IMR-90 (cell line): Measurements from ENCODE around the gene ZFHX3. TPM values are rescaled to one million over a fixed set of nuclear protein-coding genes. Genes with fewer than 3 reads are reported as not detected.

ENCODE experiments used
- ATAC-seq: fragments of 200-7000 bp; cut with Tn5 transposase; 2 replicates; pipeline ENCODE4 v1.9.1; 2020; ENCODE audit warnings: low read depth, mild to moderate bottlenecking, moderate library complexity
- BruUV-seq: library from RNA; stranded (reverse); fragments of 400-500 nt; replicated peaks from 2 replicates; lab custom pipeline; 2021; lab: Mats Ljungman, UMichigan
- CTCF ChIA-PET: fragments of 300-600 bp; formaldehyde crosslinking; extraction: SDS; loops from one replicate; lab custom pipeline; 2021; ENCODE audit warnings: antibody characterized with exemption; lab: Yijun Ruan, JAX
- POLR2A ChIA-PET: fragments of 300-600 bp; sonication (Branson Sonifier 250); formaldehyde crosslinking; loops from one replicate; lab custom pipeline; 2022; ENCODE audit warnings: antibody characterized with exemption; ENCODE audit not compliant: unreplicated experiment; lab: Charles Lee
- DNase-seq: peaks from one replicate; pipeline ENCODE4 v3.0.0; 2013
- H2AFZ ChIP-seq: replicated peaks from 2 replicates; pipeline ENCODE3; 2013; ENCODE audit warnings: low read length, mild to moderate bottlenecking; ENCODE audit not compliant: poor library complexity
- H2AK5ac ChIP-seq: 2 replicates; pipeline ENCODE4 v1.6.1; 2013; ENCODE audit warnings: low read depth, low read length, inconsistent platforms
- H2AK9ac ChIP-seq: replicated peaks from 2 replicates; pipeline ENCODE3; 2013; ENCODE audit warnings: mild to moderate bottlenecking, low read depth, low read length, moderate library complexity; ENCODE audit not compliant: poor library complexity
- H2BK120ac ChIP-seq: 2 replicates; pipeline ENCODE4 v1.6.1; 2013; ENCODE audit warnings: low read depth, low read length, inconsistent platforms
- H2BK15ac ChIP-seq: 3 replicates; pipeline ENCODE4 v1.6.1; 2013; ENCODE audit warnings: low read depth, low read length, inconsistent platforms
- H2BK20ac ChIP-seq: 2 replicates; pipeline ENCODE4 v1.6.1; 2013; ENCODE audit warnings: low read depth, mild to moderate bottlenecking, inconsistent platforms, low read length, moderate library complexity
- H2BK5ac ChIP-seq: 2 replicates; pipeline ENCODE4 v1.6.1; 2013; ENCODE audit warnings: mild to moderate bottlenecking, low read depth, low read length, inconsistent platforms; ENCODE audit not compliant: poor library complexity, severe bottlenecking
- H3K14ac ChIP-seq: replicated peaks from 2 replicates; pipeline ENCODE4 v1.6.1; 2013; ENCODE audit warnings: low read depth, low read length, inconsistent platforms
- H3K18ac ChIP-seq: 2 replicates; pipeline ENCODE4 v1.6.1; 2013; ENCODE audit warnings: low read depth, low read length, control low read depth
- H3K23ac ChIP-seq: 2 replicates; pipeline ENCODE4 v1.6.1; 2013; ENCODE audit warnings: low read depth, low read length, inconsistent platforms
- H3K27ac ChIP-seq: 2 replicates; pipeline ENCODE4 v1.5.1; 2013; ENCODE audit warnings: mild to moderate bottlenecking, control low read depth, low read length; ENCODE audit not compliant: insufficient read depth
- H3K27me3 ChIP-seq: 2 replicates; pipeline ENCODE4 v1.6.1; 2013; ENCODE audit warnings: low read length; ENCODE audit not compliant: control insufficient read depth, insufficient read depth
- H3K36me3 ChIP-seq: 2 replicates; pipeline ENCODE4 v1.6.1; 2013; ENCODE audit warnings: low read length, mixed read lengths; ENCODE audit not compliant: control insufficient read depth, insufficient read depth
- H3K4ac ChIP-seq: 2 replicates; pipeline ENCODE4 v1.6.1; 2013; ENCODE audit warnings: low read depth, low read length, inconsistent platforms
- H3K4me1 ChIP-seq: 2 replicates; pipeline ENCODE4 v1.6.1; 2013; ENCODE audit warnings: low read length, mixed read lengths; ENCODE audit not compliant: control insufficient read depth, insufficient read depth
- H3K4me2 ChIP-seq: 2 replicates; pipeline ENCODE4 v1.6.1; 2013; ENCODE audit warnings: low read depth, mild to moderate bottlenecking, control low read depth, low read length, moderate library complexity
- H3K4me3 ChIP-seq: 2 replicates; pipeline ENCODE4 v1.5.1; 2013; ENCODE audit warnings: low read depth, mild to moderate bottlenecking, control low read depth, low read length, moderate library complexity; ENCODE audit not compliant: insufficient read depth
- H3K56ac ChIP-seq: 2 replicates; pipeline ENCODE4 v1.6.1; 2013; ENCODE audit warnings: low read length, inconsistent platforms; ENCODE audit not compliant: insufficient read depth; ENCODE audit errors: extremely low read depth
- H3K79me1 ChIP-seq, 2 experiments: 2 replicates each; pipeline ENCODE4 v1.6.1; 2013; ENCODE audit warnings: low read length in 2 of 2, inconsistent platforms in 1 of 2, low read depth in 1 of 2
- H3K9ac ChIP-seq: 2 replicates; pipeline ENCODE4 v1.6.1; 2013; ENCODE audit warnings: low read depth, low read length, control low read depth
- H3K9me1 ChIP-seq: 2 replicates; pipeline ENCODE4 v1.6.1; 2013; ENCODE audit warnings: low read length, inconsistent platforms; ENCODE audit not compliant: insufficient read depth
- H3K9me3 ChIP-seq: 2 replicates; pipeline ENCODE4 v1.6.1; 2013; ENCODE audit warnings: low read length; ENCODE audit not compliant: control insufficient read depth, insufficient read depth
- H4K20me1 ChIP-seq: 2 replicates; pipeline ENCODE4 v1.6.1; 2013; ENCODE audit warnings: low read length, inconsistent platforms; ENCODE audit not compliant: insufficient read depth
- H4K5ac ChIP-seq: 2 replicates; pipeline ENCODE4 v1.6.1; 2013; ENCODE audit warnings: mild to moderate bottlenecking, low read depth, low read length, control low read depth
- H4K8ac ChIP-seq, 2 experiments: 2 replicates each; pipeline ENCODE4 v1.6.1; 2013; ENCODE audit warnings: low read depth in 2 of 2, low read length in 2 of 2, control low read depth in 1 of 2, inconsistent platforms in 1 of 2
- H4K91ac ChIP-seq: 2 replicates; pipeline ENCODE4 v1.6.1; 2013; ENCODE audit warnings: low read depth, low read length, inconsistent platforms; ENCODE audit not compliant: insufficient read depth
- BHLHE40 ChIP-seq: fragments of 150-350 bp; IDR thresholded peaks from 2 replicates; pipeline ENCODE4 v1.6.1; 2016; ENCODE audit warnings: mild to moderate bottlenecking, low read depth, low read length
- CEBPB ChIP-seq: IDR thresholded peaks from 2 replicates; pipeline ENCODE4 v1.6.1; 2012; ENCODE audit warnings: low read depth, low read length, improper control_type of control experiment
- CHD1 ChIP-seq: IDR thresholded peaks from 2 replicates; pipeline ENCODE4 v1.6.1; 2012; ENCODE audit warnings: low read depth, low read length, improper control_type of control experiment
- FOS ChIP-seq: fragments of 150-350 bp; IDR thresholded peaks from 2 replicates; pipeline ENCODE4 v1.6.1; 2016; ENCODE audit warnings: low read depth, low read length
- MAFK ChIP-seq: IDR thresholded peaks from 2 replicates; pipeline ENCODE4 v1.6.1; 2012; ENCODE audit warnings: low read depth, low read length, improper control_type of control experiment
- MAZ ChIP-seq: IDR thresholded peaks from 2 replicates; pipeline ENCODE4 v1.6.1; 2012; ENCODE audit warnings: low read depth, mild to moderate bottlenecking, low read length, improper control_type of control experiment, moderate library complexity, borderline replicate concordance
- MXI1 ChIP-seq: IDR thresholded peaks from 2 replicates; pipeline ENCODE4 v1.6.1; 2012; ENCODE audit warnings: low read depth, mild to moderate bottlenecking, low read length, moderate library complexity, borderline replicate concordance
- NFE2L2 ChIP-seq: fragments of 150-350 bp; IDR thresholded peaks from 2 replicates; pipeline ENCODE4 v1.6.1; 2016; ENCODE audit warnings: low read depth, mild to moderate bottlenecking, low read length
- POLR2A ChIP-seq: IDR thresholded peaks from 2 replicates; pipeline ENCODE4 v1.6.1; 2012; ENCODE audit warnings: mild to moderate bottlenecking, low read depth, low read length
- RAD21 ChIP-seq: IDR thresholded peaks from 2 replicates; pipeline ENCODE4 v1.6.1; 2012; ENCODE audit warnings: low read length, improper control_type of control experiment
- RCOR1 ChIP-seq: IDR thresholded peaks from 2 replicates; pipeline ENCODE4 v1.6.1; 2012; ENCODE audit warnings: mild to moderate bottlenecking, low read length, improper control_type of control experiment; ENCODE audit not compliant: insufficient replicate concordance
- RFX5 ChIP-seq: IDR thresholded peaks from 2 replicates; pipeline ENCODE4 v1.8.0; 2012; ENCODE audit warnings: low read depth, mild to moderate bottlenecking, low read length, moderate library complexity
- SMC3 ChIP-seq: fragments of 150-350 bp; IDR thresholded peaks from 2 replicates; pipeline ENCODE4 v1.6.1; 2016; ENCODE audit warnings: low read depth, mild to moderate bottlenecking, antibody characterized with exemption, low read length, moderate library complexity
- WGBS, 2 experiments: methylation state at CpG; one replicate each; pipeline versions ENCODE4 v1.1.5 to v1.1.7; 2013; ENCODE audit warnings: missing lambda C conversion rate in 2 of 2; ENCODE audit not compliant: insufficient read length in 1 of 2; ENCODE audit errors: extremely low coverage in 2 of 2; 5-methylcytosine and 5-hydroxymethylcytosine counted together
- dilution Hi-C: fragments of 300-500 bp; cut with HindIII; formaldehyde crosslinking; loops from one replicate; pipeline ENCODE4 v1.14.3; 2018; ENCODE audit warnings: low sequenced_read_pairs; ENCODE audit not compliant: unreplicated experiment
- in situ Hi-C: fragments of 300-500 bp; cut with MboI; formaldehyde crosslinking; loops from 3 replicates; pipeline ENCODE4 v1.14.3; 2019; ENCODE audit warnings: low sequenced_read_pairs, inconsistent platforms, mixed read lengths
- intact Hi-C: fragments of 100-400 bp; cut with micrococcal nuclease; formaldehyde crosslinking; loops from 2 replicates; pipeline ENCODE4 v1.10.0; 2022
- polyA plus RNA-seq, 3 experiments: library from polyadenylated mRNA; depleted of rRNA; stranded (reverse); fragments of >200 nt; gene quantifications; 2 replicates each; pipeline ENCODE4 v1.2.3, GENCODE V29; 2012; ENCODE audit warnings: low replicate concordance in 1 of 3
- total RNA-seq: library from RNA; depleted of rRNA; stranded (reverse); fragments of >200 nt; gene quantifications from 2 replicates; pipeline ENCODE4 v1.2.3, GENCODE V29; 2012
- TF ChIP-seq, protein P1 (sequence below): fragments of 150-350 bp; IDR thresholded peaks from 2 replicates; pipeline ENCODE4 v1.6.1; 2016; ENCODE audit warnings: low read depth, mild to moderate bottlenecking, low read length, moderate library complexity, borderline replicate concordance
- TF ChIP-seq, protein P2 (sequence below): fragments of 150-350 bp; IDR thresholded peaks from 2 replicates; pipeline ENCODE4 v1.6.1; 2017; ENCODE audit warnings: mild to moderate bottlenecking, antibody characterized with exemption, low read length, low read depth
- TF ChIP-seq, protein P3 (sequence below): conservative IDR thresholded peaks from 2 replicates; pipeline ENCODE4 v1.5.1; 2012; ENCODE audit warnings: mild to moderate bottlenecking, low read depth, low read length, improper control_type of control experiment

The ZFHX3 gene
- total and polyA plus RNA-seq, 2 of the 4 experiments (the other 2 are of a cell fraction) = 1.4 to 1.7 TPM

DNA sequence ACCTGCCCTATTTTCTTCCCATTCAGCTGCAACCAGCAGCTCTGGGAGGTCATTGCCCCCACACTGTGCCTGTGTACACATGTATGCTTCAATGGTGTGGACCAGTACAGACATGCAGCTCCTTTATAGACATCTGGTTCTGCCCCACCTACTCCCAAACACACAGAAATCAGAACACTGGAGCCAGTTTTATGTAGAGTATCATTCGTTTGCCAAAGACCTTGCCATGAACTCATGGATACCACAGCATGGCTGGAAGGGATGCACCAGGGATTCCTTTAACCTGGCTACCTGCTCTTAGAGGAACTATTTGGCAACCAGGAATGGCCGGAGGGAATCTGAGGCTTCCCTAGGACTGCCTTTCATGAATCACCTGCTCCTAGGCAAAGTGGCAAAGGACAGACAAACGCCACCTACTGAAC, 60.4 kb downstream of the ZFHX3 start:
- Histone ChIP-seq H3K14ac (no peak overlapping the region), H3K18ac (no peak overlapping the region), H2AFZ (no peak overlapping the region), H3K27ac (no peak overlapping the region), H3K4me2 (no peak overlapping the region), H4K20me1 (peaks cover 36% of the 10 kb centered on the region), H3K56ac (no peak overlapping the region), H3K79me1 (peaks cover 54 to 87% of the 10 kb centered on the region in 2 experiments), H3K9me1 (peaks cover 34% of the 10 kb centered on the region), H3K9me3 (no peaks in the 10 kb centered on the region), H2BK120ac (no peak overlapping the region), H2BK5ac (no peak overlapping the region), H4K8ac (no peak overlapping the region), H3K36me3 (no peaks in the 10 kb centered on the region), H4K91ac (no peak overlapping the region), H3K27me3 (no peaks in the 10 kb centered on the region), H2BK20ac (no peak overlapping the region), H2AK5ac (no peak overlapping the region), H3K4me1 (peaks cover 31% of the 10 kb centered on the region), H3K23ac (0 out of 2 replicates have a peak overlapping the region, but pooled peaks have one; percentile 20), H2BK15ac (no peak overlapping the region), H3K4ac (no peak overlapping the region), H3K4me3 (no peak overlapping the region), H4K5ac (no peak overlapping the region), H2AK9ac (no peak overlapping the region), H3K9ac (no peak overlapping the region)
- WGBS, 2 experiments = no CpG with 5 or more reads among the region's 3 CpGs
- intact Hi-C loops = no loop called here
- TF ChIP-seq RAD21 = no peak
- TF ChIP-seq, protein P1, sequence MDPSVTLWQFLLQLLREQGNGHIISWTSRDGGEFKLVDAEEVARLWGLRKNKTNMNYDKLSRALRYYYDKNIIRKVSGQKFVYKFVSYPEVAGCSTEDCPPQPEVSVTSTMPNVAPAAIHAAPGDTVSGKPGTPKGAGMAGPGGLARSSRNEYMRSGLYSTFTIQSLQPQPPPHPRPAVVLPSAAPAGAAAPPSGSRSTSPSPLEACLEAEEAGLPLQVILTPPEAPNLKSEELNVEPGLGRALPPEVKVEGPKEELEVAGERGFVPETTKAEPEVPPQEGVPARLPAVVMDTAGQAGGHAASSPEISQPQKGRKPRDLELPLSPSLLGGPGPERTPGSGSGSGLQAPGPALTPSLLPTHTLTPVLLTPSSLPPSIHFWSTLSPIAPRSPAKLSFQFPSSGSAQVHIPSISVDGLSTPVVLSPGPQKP = no peak
- no peak for TF ChIP-seq RCOR1
- TF ChIP-seq MXI1 = no peak
- no peak for TF ChIP-seq NFE2L2
- TF ChIP-seq MAZ = no peak
- TF ChIP-seq RFX5 = no peak
- no peak for TF ChIP-seq CHD1
- TF ChIP-seq CEBPB = no peak
- TF ChIP-seq, protein P2, sequence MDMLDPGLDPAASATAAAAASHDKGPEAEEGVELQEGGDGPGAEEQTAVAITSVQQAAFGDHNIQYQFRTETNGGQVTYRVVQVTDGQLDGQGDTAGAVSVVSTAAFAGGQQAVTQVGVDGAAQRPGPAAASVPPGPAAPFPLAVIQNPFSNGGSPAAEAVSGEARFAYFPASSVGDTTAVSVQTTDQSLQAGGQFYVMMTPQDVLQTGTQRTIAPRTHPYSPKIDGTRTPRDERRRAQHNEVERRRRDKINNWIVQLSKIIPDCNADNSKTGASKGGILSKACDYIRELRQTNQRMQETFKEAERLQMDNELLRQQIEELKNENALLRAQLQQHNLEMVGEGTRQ = no peak
- no peak for TF ChIP-seq FOS
- TF ChIP-seq MAFK = no peak
- TF ChIP-seq POLR2A = no peak
- TF ChIP-seq SMC3 = no peak
- TF ChIP-seq BHLHE40 = no peak
- TF ChIP-seq, protein P3, sequence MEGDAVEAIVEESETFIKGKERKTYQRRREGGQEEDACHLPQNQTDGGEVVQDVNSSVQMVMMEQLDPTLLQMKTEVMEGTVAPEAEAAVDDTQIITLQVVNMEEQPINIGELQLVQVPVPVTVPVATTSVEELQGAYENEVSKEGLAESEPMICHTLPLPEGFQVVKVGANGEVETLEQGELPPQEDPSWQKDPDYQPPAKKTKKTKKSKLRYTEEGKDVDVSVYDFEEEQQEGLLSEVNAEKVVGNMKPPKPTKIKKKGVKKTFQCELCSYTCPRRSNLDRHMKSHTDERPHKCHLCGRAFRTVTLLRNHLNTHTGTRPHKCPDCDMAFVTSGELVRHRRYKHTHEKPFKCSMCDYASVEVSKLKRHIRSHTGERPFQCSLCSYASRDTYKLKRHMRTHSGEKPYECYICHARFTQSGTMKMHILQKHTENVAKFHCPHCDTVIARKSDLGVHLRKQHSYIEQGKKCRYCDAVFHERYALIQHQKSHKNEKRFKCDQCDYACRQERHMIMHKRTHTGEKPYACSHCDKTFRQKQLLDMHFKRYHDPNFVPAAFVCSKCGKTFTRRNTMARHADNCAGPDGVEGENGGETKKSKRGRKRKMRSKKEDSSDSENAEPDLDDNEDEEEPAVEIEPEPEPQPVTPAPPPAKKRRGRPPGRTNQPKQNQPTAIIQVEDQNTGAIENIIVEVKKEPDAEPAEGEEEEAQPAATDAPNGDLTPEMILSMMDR = no peak
- POLR2A ChIA-PET = no interaction called here
- in situ Hi-C loops = no loop called here
- BruUV-seq = no TSS peak
- ATAC-seq = no peak
- CTCF ChIA-PET = no interaction called here
- no peak for DNase-seq
- dilution Hi-C loops = no loop called here
